Sigmoid colon (tissue), 4 donors: ENCODE results near the gene RUNX2.
A peak's percentile ranks its signal among the peaks of the same experiment; 100 is the strongest.

Experiments
- POLR2A ChIP-seq, 2 donors: fragments of 450-650 bp; IDR thresholded peaks; one replicate each; pipeline ENCODE4 v1.6.1; 2016; ENCODE audit warnings: antibody characterized with exemption in 2 of 2, mild to moderate bottlenecking in 2 of 2, moderate library complexity in 2 of 2
- POLR2AphosphoS5 ChIP-seq, 4 donors: sonication (generic); formaldehyde crosslinking; IDR thresholded peaks; one replicate each; pipeline ENCODE4 v1.6.1; 2017; ENCODE audit warnings: antibody characterized with exemption in 4 of 4
- TF ChIP-seq, protein P1 (sequence below), 4 experiments: fragments of 450-650 bp in 3 of 4; fragments of 200-600 bp in 1 of 4; IDR thresholded peaks; one replicate each; pipeline ENCODE4 v1.5.1; 2016 to 2019; ENCODE audit warnings: antibody characterized with exemption in 4 of 4, mild to moderate bottlenecking in 3 of 4, moderate library complexity in 2 of 4

DNA sequence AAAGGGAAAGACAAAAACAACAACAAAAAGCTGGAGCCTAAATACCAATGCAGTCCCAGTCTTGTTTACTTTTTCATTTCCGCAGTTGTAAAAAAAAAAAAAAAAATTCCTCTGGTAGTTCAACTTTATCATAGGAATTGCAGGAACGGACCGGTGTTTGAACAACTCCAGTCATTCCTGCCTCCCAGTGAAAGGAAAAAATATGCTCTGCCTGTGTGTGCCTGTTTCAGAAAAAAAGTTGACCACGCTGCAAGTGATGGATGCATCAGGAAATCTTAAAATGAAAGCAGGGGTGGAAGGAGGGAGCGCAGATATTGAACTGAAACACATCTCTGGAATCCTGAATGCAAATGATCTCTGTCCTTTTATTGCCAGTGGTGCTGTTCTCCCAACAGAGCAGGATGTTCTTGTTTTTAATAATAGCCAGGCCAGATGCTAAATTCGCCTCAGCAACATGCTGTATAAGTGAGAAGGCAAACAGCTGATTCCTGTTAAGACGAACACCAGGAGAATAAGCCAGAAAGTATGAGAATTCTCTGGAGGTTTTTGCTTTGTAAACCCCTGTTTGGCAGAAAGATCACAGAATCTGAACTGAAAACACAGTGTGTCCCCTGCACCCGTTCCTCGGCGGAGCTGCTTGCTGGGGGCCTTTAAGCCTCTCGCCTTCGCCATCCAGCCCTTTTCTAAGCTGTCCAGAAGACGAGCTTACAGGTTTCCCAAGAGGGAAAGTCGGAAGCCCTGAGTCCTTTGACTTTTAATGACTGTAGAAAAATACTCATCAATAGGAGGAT lies 228.0 kb downstream of the RUNX2 start:
- TF ChIP-seq, protein P1, sequence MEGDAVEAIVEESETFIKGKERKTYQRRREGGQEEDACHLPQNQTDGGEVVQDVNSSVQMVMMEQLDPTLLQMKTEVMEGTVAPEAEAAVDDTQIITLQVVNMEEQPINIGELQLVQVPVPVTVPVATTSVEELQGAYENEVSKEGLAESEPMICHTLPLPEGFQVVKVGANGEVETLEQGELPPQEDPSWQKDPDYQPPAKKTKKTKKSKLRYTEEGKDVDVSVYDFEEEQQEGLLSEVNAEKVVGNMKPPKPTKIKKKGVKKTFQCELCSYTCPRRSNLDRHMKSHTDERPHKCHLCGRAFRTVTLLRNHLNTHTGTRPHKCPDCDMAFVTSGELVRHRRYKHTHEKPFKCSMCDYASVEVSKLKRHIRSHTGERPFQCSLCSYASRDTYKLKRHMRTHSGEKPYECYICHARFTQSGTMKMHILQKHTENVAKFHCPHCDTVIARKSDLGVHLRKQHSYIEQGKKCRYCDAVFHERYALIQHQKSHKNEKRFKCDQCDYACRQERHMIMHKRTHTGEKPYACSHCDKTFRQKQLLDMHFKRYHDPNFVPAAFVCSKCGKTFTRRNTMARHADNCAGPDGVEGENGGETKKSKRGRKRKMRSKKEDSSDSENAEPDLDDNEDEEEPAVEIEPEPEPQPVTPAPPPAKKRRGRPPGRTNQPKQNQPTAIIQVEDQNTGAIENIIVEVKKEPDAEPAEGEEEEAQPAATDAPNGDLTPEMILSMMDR (IDR thresholded peaks at IDR 0.05): no peak
- no peak for TF ChIP-seq POLR2A (IDR thresholded peaks at IDR 0.05)
- TF ChIP-seq POLR2AphosphoS5 (IDR thresholded peaks at IDR 0.05): peak; percentile 11 to 61 (median 50)
